Activated gamma-delta T cell treated with Interleukin-2 at 50 U/mL for 16 hours (primary cell): Measurements from ENCODE around the gene CAMSAP3.

Source experiments
- DNase-seq: peaks from one replicate; pipeline ENCODE4 v3.0.0-alpha.2; 2020

CAMSAP3 gene

GRCh38 chr19:7657131-7657751 is 61.6 kb downstream of the CAMSAP3 start:
- no peak for DNase-seq

GRCh38 chr19:7658219-7658686 is 62.6 kb downstream of the CAMSAP3 start:
- no peak for DNase-seq

- DNase-seq = no peak
These were observed 66.3 kb downstream of the CAMSAP3 start for GRCh38 chr19:7661744-7662538.

- no peak for DNase-seq
These were observed 67.0 kb downstream of the CAMSAP3 start for GRCh38 chr19:7662657-7663056.

- no peak for DNase-seq
These were observed 68.0 kb downstream of the CAMSAP3 start for GRCh38 chr19:7663706-7664105.

- DNase-seq = no peak
These were observed 69.4 kb downstream of the CAMSAP3 start for GRCh38 chr19:7665076-7665475.
